Measurements from ENCODE around the gene MYOG. TPM values are rescaled to one million over a fixed set of nuclear protein-coding genes. Genes with fewer than 3 reads are reported as not detected.
A peak's percentile ranks its signal among the peaks of the same experiment; 100 is the strongest.

MYOG gene
- not detected in 2 replicates for total RNA-seq (ENCODE audit: low replicate concordance)

- DNase-seq (ENCODE audit: low read depth): no peak
- TF ChIP-seq CTCF (IDR thresholded peaks at IDR 0.05; ENCODE audit: insufficient read depth, low read length): no peak
- no peak within 1 kb of the TSS for H3K4me3 ChIP-seq (ENCODE audit: low read depth, low read length)
These were observed at the start of gene MYOG for GRCh38 chr1:203085528-203086406. Gene MYOG, minus strand, starts transcription at chr1:203086012. Its CDS starts 51 bp downstream, at chr1:203085961.

- DNase-seq (ENCODE audit: low read depth): peak; percentile 62
- no peak for TF ChIP-seq CTCF (IDR thresholded peaks at IDR 0.05; ENCODE audit: insufficient read depth, low read length)
- no peak overlapping the region for H3K4me3 ChIP-seq (ENCODE audit: low read depth, low read length)
These were observed 48.3 kb upstream of the MYOG start for GRCh38 chr1:203133970-203134725.

- no peak overlapping the region for H3K4me3 ChIP-seq (ENCODE audit: low read depth, low read length)
- no peak for TF ChIP-seq CTCF (IDR thresholded peaks at IDR 0.05; ENCODE audit: insufficient read depth, low read length)
- DNase-seq (ENCODE audit: low read depth): no peak
These were observed 45.9 kb upstream of the MYOG start for GRCh38 chr1:203131548-203132200.

- no peak overlapping the region for H3K4me3 ChIP-seq (ENCODE audit: low read depth, low read length)
- no peak for DNase-seq (ENCODE audit: low read depth)
- no peak for TF ChIP-seq CTCF (IDR thresholded peaks at IDR 0.05; ENCODE audit: insufficient read depth, low read length)
These were observed 44.7 kb upstream of the MYOG start for GRCh38 chr1:203130358-203130985.

GRCh38 chr1:203129501-203130231, 43.9 kb upstream of the MYOG start:
- no peak for TF ChIP-seq CTCF (IDR thresholded peaks at IDR 0.05; ENCODE audit: insufficient read depth, low read length)
- H3K4me3 ChIP-seq (ENCODE audit: low read depth, low read length): no peak overlapping the region
- no peak for DNase-seq (ENCODE audit: low read depth)

Measured in fibroblast of the aortic adventitia (primary cell).